Mammary epithelial cell (primary cell): ENCODE measurements around the gene MAP1A.

Experiments
- EZH2 ChIP-seq: IDR thresholded peaks from 2 replicates; pipeline ENCODE4 v1.6.1; 2012; ENCODE audit warnings: low read length, inconsistent platforms, borderline replicate concordance
- TF ChIP-seq, protein P1 (sequence below), 2 donors: IDR thresholded peaks in 1 of 2; conservative IDR thresholded peaks in 1 of 2; 2 replicates each; pipeline ENCODE4 v1.5.1; 2011 to 2012; ENCODE audit warnings: inconsistent platforms in 2 of 2, low read length in 2 of 2, mild to moderate bottlenecking in 2 of 2, control low read depth in 1 of 2, low read depth in 1 of 2; ENCODE audit not compliant: insufficient read depth in 1 of 2; ENCODE audit errors: extremely low read depth in 1 of 2

DNA sequence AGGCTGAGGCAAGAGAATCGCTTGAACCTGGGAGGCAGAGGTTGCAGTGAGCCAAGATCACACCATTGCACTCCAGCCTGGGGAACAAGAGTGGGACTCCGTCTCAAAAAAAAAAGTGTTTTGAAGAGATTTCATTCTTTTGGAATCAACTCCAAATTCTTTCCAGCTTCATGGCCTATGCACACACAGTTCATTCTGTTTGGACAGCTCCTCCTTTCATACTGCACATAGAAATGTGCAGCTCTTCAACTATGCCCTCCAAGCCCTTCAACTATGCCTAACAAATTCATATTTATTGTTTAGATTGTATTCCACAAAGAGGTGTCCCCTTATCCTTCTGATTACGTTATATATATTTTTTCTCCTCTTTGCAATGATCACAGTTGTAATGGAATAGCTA is 28.6 kb upstream of the MAP1A start:
- TF ChIP-seq, protein P1, sequence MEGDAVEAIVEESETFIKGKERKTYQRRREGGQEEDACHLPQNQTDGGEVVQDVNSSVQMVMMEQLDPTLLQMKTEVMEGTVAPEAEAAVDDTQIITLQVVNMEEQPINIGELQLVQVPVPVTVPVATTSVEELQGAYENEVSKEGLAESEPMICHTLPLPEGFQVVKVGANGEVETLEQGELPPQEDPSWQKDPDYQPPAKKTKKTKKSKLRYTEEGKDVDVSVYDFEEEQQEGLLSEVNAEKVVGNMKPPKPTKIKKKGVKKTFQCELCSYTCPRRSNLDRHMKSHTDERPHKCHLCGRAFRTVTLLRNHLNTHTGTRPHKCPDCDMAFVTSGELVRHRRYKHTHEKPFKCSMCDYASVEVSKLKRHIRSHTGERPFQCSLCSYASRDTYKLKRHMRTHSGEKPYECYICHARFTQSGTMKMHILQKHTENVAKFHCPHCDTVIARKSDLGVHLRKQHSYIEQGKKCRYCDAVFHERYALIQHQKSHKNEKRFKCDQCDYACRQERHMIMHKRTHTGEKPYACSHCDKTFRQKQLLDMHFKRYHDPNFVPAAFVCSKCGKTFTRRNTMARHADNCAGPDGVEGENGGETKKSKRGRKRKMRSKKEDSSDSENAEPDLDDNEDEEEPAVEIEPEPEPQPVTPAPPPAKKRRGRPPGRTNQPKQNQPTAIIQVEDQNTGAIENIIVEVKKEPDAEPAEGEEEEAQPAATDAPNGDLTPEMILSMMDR (conservative IDR thresholded peaks at IDR 0.05 in 1 of 2, IDR thresholded peaks at IDR 0.05 in 1 of 2; ENCODE audit: extremely low read depth in 1 of 2, insufficient read depth in 1 of 2, low read depth in 1 of 2, low read length in 2 of 2) = no peak
- TF ChIP-seq EZH2 = no peak
